HCT116 (cell line): ENCODE data around the gene VTI1A. TPM values are rescaled to one million over a fixed set of nuclear protein-coding genes. Genes with fewer than 3 reads are reported as not detected.

ENCODE experiments used
- ATAC-seq: fragments of 200-7000 bp; cut with Tn5 transposase; 2 replicates; pipeline ENCODE4 v1.9.1; 2020; ENCODE audit warnings: mild to moderate bottlenecking, moderate library complexity
- BruUV-seq: library from RNA; stranded (reverse); fragments of 400-500 nt; replicated peaks from 2 replicates; lab custom pipeline; 2021; lab: Mats Ljungman, UMichigan
- CTCF ChIA-PET: fragments of 300-600 bp; sonication (Branson Sonifier 250); formaldehyde crosslinking; loops from one replicate; lab custom pipeline; 2021; ENCODE audit warnings: antibody characterized with exemption; lab: Charles Lee
- POLR2A ChIA-PET: fragments of 300-600, 350-600 bp; sonication (Branson Sonifier 250); formaldehyde crosslinking; loops from one replicate; lab custom pipeline; 2021; ENCODE audit warnings: antibody characterized with exemption; lab: Charles Lee
- RAD21 ChIA-PET, 2 experiments: fragments of 300-600 bp; sonication (Branson Sonifier 250); formaldehyde crosslinking; loops; one replicate each; lab custom pipeline; 2023; ENCODE audit warnings: low total read pairs in 2 of 2; ENCODE audit not compliant: uncharacterized antibody in 2 of 2, unreplicated experiment in 2 of 2, low non-redundant PET in 1 of 2; lab: Charles Lee
- DNase-seq: peaks from one replicate; pipeline ENCODE4 v3.0.0-alpha.2; 2010; ENCODE audit warnings: low read depth, low spot score
- H2AFZ ChIP-seq: fragments of 200-600 bp; shearing (Covaris generic), sonication (generic); 2 replicates; pipeline ENCODE4 v1.6.1; 2017; ENCODE audit warnings: low read depth, mixed run types, mixed read lengths, antibody characterized with exemption, low read length; ENCODE audit not compliant: poor library complexity, severe bottlenecking
- H3K27ac ChIP-seq: 2 replicates; pipeline ENCODE4 v1.5.1; 2012; ENCODE audit warnings: low read depth, low read length
- H3K27me3 ChIP-seq: fragments of 200-600 bp; sonication (generic); 2 replicates; pipeline ENCODE4 v1.6.1; 2016; ENCODE audit warnings: mixed run types, low read length, mixed read lengths; ENCODE audit not compliant: insufficient read depth
- H3K36me3 ChIP-seq, 2 experiments: fragments of 200-500 bp in 1 of 2; fragments of 200-600 bp in 1 of 2; sonication (Bioruptor generic) in 1 of 2; sonication (generic) in 1 of 2; 2 replicates each; pipeline versions ENCODE4 v1.5.1 to v1.6.1; 2014 to 2016; ENCODE audit warnings: low read length in 2 of 2, inconsistent platforms in 1 of 2, mixed read lengths in 1 of 2, mixed run types in 1 of 2; ENCODE audit not compliant: insufficient read depth in 2 of 2, control insufficient read depth in 1 of 2
- H3K4me1 ChIP-seq, 2 experiments: fragments of 200-600 bp in 1 of 2; sonication (generic) in 1 of 2; 2 replicates each; pipeline versions ENCODE4 v1.5.1 to v1.6.1; 2012 to 2017; ENCODE audit warnings: low read length in 2 of 2, inconsistent platforms in 1 of 2, mild to moderate bottlenecking in 1 of 2, mixed read lengths in 1 of 2, mixed run types in 1 of 2, moderate library complexity in 1 of 2; ENCODE audit not compliant: insufficient read depth in 2 of 2, control insufficient read depth in 1 of 2
- H3K4me2 ChIP-seq: fragments of 200-600 bp; sonication (generic); 2 replicates; pipeline ENCODE4 v1.6.1; 2017; ENCODE audit warnings: mixed run types, low read length, mixed read lengths
- H3K4me3 ChIP-seq, 2 experiments: fragments of 200-600 bp in 1 of 2; sonication (generic) in 1 of 2; replicated peaks in 1 of 2; 2 replicates each; pipeline ENCODE4 v1.5.1; 2011 to 2016; ENCODE audit warnings: low read length in 2 of 2, control low read depth in 1 of 2, low read depth in 1 of 2, mild to moderate bottlenecking in 1 of 2, mixed read lengths in 1 of 2, mixed run types in 1 of 2
- H3K79me2 ChIP-seq: fragments of 200-600 bp; sonication (generic); 2 replicates; pipeline ENCODE4 v1.6.1; 2017; ENCODE audit warnings: mild to moderate bottlenecking, mixed run types, low read length, moderate library complexity, mixed read lengths; ENCODE audit not compliant: insufficient read depth
- H3K9ac ChIP-seq: fragments of 200-600 bp; sonication (generic); 2 replicates; pipeline ENCODE4 v1.6.1; 2016; ENCODE audit warnings: low read length, mixed read lengths
- H3K9me2 ChIP-seq: fragments of 200-600 bp; sonication (generic), shearing (Covaris generic); 2 replicates; pipeline ENCODE4 v1.6.1; 2017; ENCODE audit warnings: mixed run types, mild to moderate bottlenecking, moderate library complexity; ENCODE audit not compliant: insufficient read depth
- H3K9me3 ChIP-seq, 2 experiments: fragments of 200-500 bp in 1 of 2; fragments of 200-600 bp in 1 of 2; sonication (Bioruptor generic) in 1 of 2; sonication (generic) in 1 of 2; 2 replicates each; pipeline ENCODE4 v1.6.1; 2014 to 2017; ENCODE audit warnings: low read length in 2 of 2, mixed read lengths in 2 of 2, inconsistent platforms in 1 of 2, low read depth in 1 of 2, mild to moderate bottlenecking in 1 of 2, mixed run types in 1 of 2, moderate library complexity in 1 of 2; ENCODE audit not compliant: control insufficient read depth in 1 of 2, insufficient read depth in 1 of 2
- H4K20me1 ChIP-seq: fragments of 200-600 bp; sonication (generic), shearing (Covaris generic); 2 replicates; pipeline ENCODE4 v1.6.1; 2017; ENCODE audit warnings: mixed run types, mild to moderate bottlenecking, moderate library complexity; ENCODE audit not compliant: insufficient read depth
- CBX3 ChIP-seq: IDR thresholded peaks from 2 replicates; pipeline ENCODE4 v1.6.1; 2012; ENCODE audit warnings: low read depth
- CEBPB ChIP-seq: IDR thresholded peaks from 2 replicates; pipeline ENCODE4 v1.6.1; 2012; ENCODE audit warnings: low read depth
- CTCF ChIP-seq, 3 experiments: fragments of 200-600 bp in 1 of 3; sonication (generic) in 1 of 3; IDR thresholded peaks in 2 of 3; conservative IDR thresholded peaks in 1 of 3; 2 replicates each; pipeline ENCODE4 v1.5.1; 2012 to 2017; ENCODE audit warnings: low read depth in 2 of 3, low read length in 2 of 3, antibody characterized with exemption in 1 of 3, borderline replicate concordance in 1 of 3, control low read depth in 1 of 3, mild to moderate bottlenecking in 1 of 3, mixed read lengths in 1 of 3, mixed run types in 1 of 3, moderate library complexity in 1 of 3; ENCODE audit not compliant: insufficient read depth in 1 of 3
- EGR1 ChIP-seq: IDR thresholded peaks from 2 replicates; pipeline ENCODE4 v1.6.1; 2012; ENCODE audit warnings: low read depth
- ELF1 ChIP-seq: IDR thresholded peaks from 2 replicates; pipeline ENCODE4 v1.6.1; 2012; ENCODE audit warnings: low read depth, borderline replicate concordance
- FOSL1 ChIP-seq: IDR thresholded peaks from 2 replicates; pipeline ENCODE4 v1.6.1; 2012; ENCODE audit warnings: low read depth
- JUND ChIP-seq: IDR thresholded peaks from 2 replicates; pipeline ENCODE4 v1.6.1; 2012
- POLR2A ChIP-seq: IDR thresholded peaks from 2 replicates; pipeline ENCODE4 v1.7.0; 2011; ENCODE audit warnings: borderline replicate concordance; ENCODE audit not compliant: insufficient read depth, insufficient read length; ENCODE audit errors: extremely low read depth
- POLR2AphosphoS5 ChIP-seq: IDR thresholded peaks from 2 replicates; pipeline ENCODE4 v1.6.1; 2011; ENCODE audit warnings: mild to moderate bottlenecking, low read depth, low read length, moderate library complexity
- RAD21 ChIP-seq: IDR thresholded peaks from 2 replicates; pipeline ENCODE4 v1.6.1; 2012; ENCODE audit warnings: low read depth, mild to moderate bottlenecking
- SIN3A ChIP-seq: IDR thresholded peaks from 2 replicates; pipeline ENCODE4 v1.6.1; 2012; ENCODE audit warnings: low read depth
- SP1 ChIP-seq: IDR thresholded peaks from 2 replicates; pipeline ENCODE4 v1.6.1; 2012; ENCODE audit warnings: low read depth
- SRF ChIP-seq: IDR thresholded peaks from 2 replicates; pipeline ENCODE4 v1.6.1; 2012; ENCODE audit warnings: low read depth
- TCF7L2 ChIP-seq: IDR thresholded peaks from 2 replicates; pipeline ENCODE4 v1.7.0; 2011; ENCODE audit warnings: borderline replicate concordance, inconsistent platforms; ENCODE audit not compliant: insufficient read depth, insufficient read length; ENCODE audit errors: extremely low read depth
- ZFX ChIP-seq: fragments of 450-650 bp; IDR thresholded peaks from 2 replicates; pipeline ENCODE4 v1.6.1; 2017
- ZNF274 ChIP-seq: fragments of 200-500 bp; sonication (Bioruptor generic); IDR thresholded peaks from 2 replicates; pipeline ENCODE4 v1.6.1; 2014; ENCODE audit warnings: mild to moderate bottlenecking, low read depth, low read length, inconsistent platforms
- intact Hi-C: fragments of 100-400 bp; cut with micrococcal nuclease; formaldehyde crosslinking; loops from 2 replicates; pipeline ENCODE4 v1.10.0; 2022
- total RNA-seq: library from RNA; stranded (reverse); gene quantifications from one replicate; pipeline ENCODE4 v1.2.1, GENCODE V29; 2021; ENCODE audit not compliant: unreplicated experiment
- TF ChIP-seq, protein P1 (sequence below): IDR thresholded peaks from 2 replicates; pipeline ENCODE4 v1.6.1; 2012
- TF ChIP-seq, protein P2 (sequence below): IDR thresholded peaks from 2 replicates; pipeline ENCODE4 v1.6.1; 2012; ENCODE audit warnings: low read depth

VTI1A gene
- total RNA-seq, 1 experiment from 2014 or later, result 80.7 TPM

DNA sequence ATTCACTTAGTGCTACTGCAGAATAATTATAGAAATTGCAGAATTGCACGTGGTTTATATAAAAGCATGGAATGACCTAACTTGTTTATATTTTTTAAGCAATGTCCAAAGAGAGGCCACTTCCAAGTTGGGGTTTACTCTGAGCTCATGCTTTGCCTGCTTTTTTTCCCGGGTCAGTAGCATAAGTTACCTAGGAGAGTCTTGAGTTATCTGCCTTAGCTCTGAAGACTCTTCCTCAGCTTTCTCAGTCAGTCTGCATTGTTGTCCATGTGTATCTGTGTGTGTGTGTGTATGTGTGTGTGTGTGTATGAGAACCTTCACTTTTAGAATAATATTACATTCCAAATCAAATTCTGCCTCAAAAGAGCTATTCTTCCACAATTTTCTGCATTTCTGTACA lies 263.5 kb downstream of the VTI1A start:
- Histone ChIP-seq H2AFZ (no peak overlapping the region), H3K4me1 (peaks cover 5 to 7% of the 10 kb centered on the region in 2 experiments; a peak in 3 of 4 replicates), H3K36me3 (no peaks in the 10 kb centered on the region), H3K27ac (no peak overlapping the region), H4K20me1 (no peaks in the 10 kb centered on the region), H3K9me2 (no peaks in the 10 kb centered on the region), H3K27me3 (no peaks in the 10 kb centered on the region), H3K4me2 (no peak overlapping the region), H3K79me2 (no peaks in the 10 kb centered on the region), H3K9ac (no peak overlapping the region), H3K4me3 (no peak overlapping the region), H3K9me3 (no peaks in the 10 kb centered on the region)
- intact Hi-C loops, result no loop called here
- RAD21 ChIA-PET, result no interaction called here
- BruUV-seq, result no TSS peak
- POLR2A ChIA-PET, result no interaction called here
- TF ChIP-seq ZFX (no peak), ELF1 (no peak), TCF7L2 (no peak), SIN3A (no peak), SP1 (no peak), FOSL1 (no peak)
- ATAC-seq (no peak), DNase-seq (no peak)
- CTCF ChIA-PET, result no interaction called here

DNA sequence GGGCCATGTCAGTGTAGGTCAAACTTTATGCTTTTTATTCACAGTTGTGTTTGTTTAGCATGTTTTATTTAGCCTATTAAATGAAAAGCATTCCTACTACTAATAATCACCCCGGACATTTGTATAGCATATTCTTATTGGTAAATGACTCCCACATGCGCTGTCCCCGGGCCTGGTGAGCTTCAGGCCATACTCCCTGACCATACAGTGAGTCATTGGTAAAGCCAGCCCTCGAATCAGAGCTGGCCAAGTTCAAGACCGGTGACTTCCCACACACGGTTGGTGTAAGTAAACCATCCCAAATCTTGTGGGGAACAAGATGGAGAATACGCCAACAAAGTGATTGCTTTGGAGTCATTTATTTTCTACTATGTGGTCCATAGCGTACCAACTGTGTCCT lies 264.4 kb downstream of the VTI1A start:
- ChIA-PET POLR2A (no interaction called here), RAD21 (no interaction called here), CTCF (interaction anchor here (0.6 kb wide), 1 partner anchor 176 kb away, joined by 3 read pairs; no protein-coding TSS in a partner anchor)
- no peak for DNase-seq
- H3K36me3 ChIP-seq, result no peaks in the 10 kb centered on the region
- no peaks in the 10 kb centered on the region for H3K9me2 ChIP-seq
- no peak overlapping the region for H3K4me3 ChIP-seq
- H3K4me2 ChIP-seq, result no peak overlapping the region
- H2AFZ ChIP-seq, result no peak overlapping the region
- no peak overlapping the region for H3K27ac ChIP-seq
- no peaks in the 10 kb centered on the region for H3K79me2 ChIP-seq
- intact Hi-C loops, result no loop called here
- ATAC-seq, result no peak
- H3K9ac ChIP-seq, result no peak overlapping the region
- H4K20me1 ChIP-seq, result no peaks in the 10 kb centered on the region
- H3K4me1 ChIP-seq, result peaks cover 13 to 15% of the 10 kb centered on the region in 2 experiments
- BruUV-seq, result no TSS peak
- H3K27me3 ChIP-seq, result no peaks in the 10 kb centered on the region
- no peaks in the 10 kb centered on the region for H3K9me3 ChIP-seq
- TF ChIP-seq POLR2A (no peak), JUND (no peak), FOSL1 (no peak), RAD21 (no peak), CEBPB (no peak), SIN3A (no peak), POLR2AphosphoS5 (no peak), TCF7L2 (no peak), ZFX (no peak), CTCF (IDR thresholded peaks at IDR 0.05 in 2 of 3, conservative IDR thresholded peaks at IDR 0.05 in 1 of 3; ENCODE audit: borderline replicate concordance in 1 of 3, insufficient read depth in 1 of 3, low read depth in 2 of 3, low read length in 2 of 3) (no peak), SRF (no peak), EGR1 (no peak), ZNF274 (no peak), CBX3 (no peak)
- TF ChIP-seq, protein P1, sequence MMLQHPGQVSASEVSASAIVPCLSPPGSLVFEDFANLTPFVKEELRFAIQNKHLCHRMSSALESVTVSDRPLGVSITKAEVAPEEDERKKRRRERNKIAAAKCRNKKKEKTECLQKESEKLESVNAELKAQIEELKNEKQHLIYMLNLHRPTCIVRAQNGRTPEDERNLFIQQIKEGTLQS, result no peak
- TF ChIP-seq, protein P2, sequence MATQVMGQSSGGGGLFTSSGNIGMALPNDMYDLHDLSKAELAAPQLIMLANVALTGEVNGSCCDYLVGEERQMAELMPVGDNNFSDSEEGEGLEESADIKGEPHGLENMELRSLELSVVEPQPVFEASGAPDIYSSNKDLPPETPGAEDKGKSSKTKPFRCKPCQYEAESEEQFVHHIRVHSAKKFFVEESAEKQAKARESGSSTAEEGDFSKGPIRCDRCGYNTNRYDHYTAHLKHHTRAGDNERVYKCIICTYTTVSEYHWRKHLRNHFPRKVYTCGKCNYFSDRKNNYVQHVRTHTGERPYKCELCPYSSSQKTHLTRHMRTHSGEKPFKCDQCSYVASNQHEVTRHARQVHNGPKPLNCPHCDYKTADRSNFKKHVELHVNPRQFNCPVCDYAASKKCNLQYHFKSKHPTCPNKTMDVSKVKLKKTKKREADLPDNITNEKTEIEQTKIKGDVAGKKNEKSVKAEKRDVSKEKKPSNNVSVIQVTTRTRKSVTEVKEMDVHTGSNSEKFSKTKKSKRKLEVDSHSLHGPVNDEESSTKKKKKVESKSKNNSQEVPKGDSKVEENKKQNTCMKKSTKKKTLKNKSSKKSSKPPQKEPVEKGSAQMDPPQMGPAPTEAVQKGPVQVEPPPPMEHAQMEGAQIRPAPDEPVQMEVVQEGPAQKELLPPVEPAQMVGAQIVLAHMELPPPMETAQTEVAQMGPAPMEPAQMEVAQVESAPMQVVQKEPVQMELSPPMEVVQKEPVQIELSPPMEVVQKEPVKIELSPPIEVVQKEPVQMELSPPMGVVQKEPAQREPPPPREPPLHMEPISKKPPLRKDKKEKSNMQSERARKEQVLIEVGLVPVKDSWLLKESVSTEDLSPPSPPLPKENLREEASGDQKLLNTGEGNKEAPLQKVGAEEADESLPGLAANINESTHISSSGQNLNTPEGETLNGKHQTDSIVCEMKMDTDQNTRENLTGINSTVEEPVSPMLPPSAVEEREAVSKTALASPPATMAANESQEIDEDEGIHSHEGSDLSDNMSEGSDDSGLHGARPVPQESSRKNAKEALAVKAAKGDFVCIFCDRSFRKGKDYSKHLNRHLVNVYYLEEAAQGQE, result no peak
